ENCODE measurements around the gene PAX6.

GRCh38 chr11:31764261-31764660, 46.9 kb downstream of the PAX6 start:
- TF ChIP-seq EP300 (IDR thresholded peaks at IDR 0.05) (no peak), POLR2AphosphoS5 (IDR thresholded peaks at IDR 0.05) (no peak), CTCF (IDR thresholded peaks at IDR 0.05) (no peak)
